Liver (tissue), 9 donors: ENCODE results near the gene STRA6. TPM values are rescaled to one million over a fixed set of nuclear protein-coding genes. Genes with fewer than 3 reads are reported as not detected.

Experiments
- DNase-seq: peaks from one replicate; pipeline ENCODE4 v3.0.0-alpha.2; 2017; ENCODE audit warnings: low spot score
- H3K27ac ChIP-seq, 2 donors: one replicate each; pipeline ENCODE4 v1.7.0; 2013; ENCODE audit warnings: inconsistent platforms in 2 of 2, low read length in 2 of 2, control low read depth in 1 of 2, low read depth in 1 of 2, mild to moderate bottlenecking in 1 of 2
- H3K27me3 ChIP-seq, 4 donors: one replicate each; pipeline versions ENCODE4 v1.6.1 to v1.7.0; 2013; ENCODE audit warnings: low read length in 3 of 4, inconsistent platforms in 1 of 4, mild to moderate bottlenecking in 1 of 4, moderate library complexity in 1 of 4; ENCODE audit not compliant: control insufficient read depth in 4 of 4, insufficient read depth in 4 of 4
- H3K36me3 ChIP-seq, 4 donors: one replicate each; pipeline versions ENCODE4 v1.6.1 to v1.7.0; 2013; ENCODE audit warnings: low read length in 3 of 4, mild to moderate bottlenecking in 3 of 4, low read depth in 1 of 4, moderate library complexity in 1 of 4; ENCODE audit not compliant: control insufficient read depth in 4 of 4, insufficient read depth in 3 of 4
- H3K4me1 ChIP-seq, 4 donors: one replicate each; pipeline versions ENCODE4 v1.6.1 to v1.7.0; 2013; ENCODE audit warnings: low read length in 3 of 4, mild to moderate bottlenecking in 3 of 4, moderate library complexity in 1 of 4; ENCODE audit not compliant: control insufficient read depth in 4 of 4, insufficient read depth in 4 of 4
- H3K4me3 ChIP-seq, 3 donors: one replicate each; pipeline versions ENCODE4 v1.6.1 to v1.7.0; 2013; ENCODE audit warnings: low read length in 3 of 3, control low read depth in 1 of 3, low read depth in 1 of 3, mild to moderate bottlenecking in 1 of 3
- H3K9ac ChIP-seq, 2 donors: one replicate each; pipeline ENCODE4 v1.7.0; 2013; ENCODE audit warnings: low read length in 2 of 2, mild to moderate bottlenecking in 2 of 2, moderate library complexity in 2 of 2, control low read depth in 1 of 2, low read depth in 1 of 2
- H3K9me3 ChIP-seq, 4 donors: one replicate each; pipeline versions ENCODE4 v1.6.1 to v1.7.0; 2013; ENCODE audit warnings: low read length in 3 of 4; ENCODE audit not compliant: control insufficient read depth in 4 of 4
- FOXA2 ChIP-seq: IDR thresholded peaks from 2 replicates; pipeline ENCODE4 v1.6.1; 2016; ENCODE audit warnings: antibody characterized with exemption
- GABPA ChIP-seq, 2 donors: IDR thresholded peaks in 1 of 2; conservative IDR thresholded peaks in 1 of 2; 2 replicates each; pipeline ENCODE4 v1.6.1; 2016; ENCODE audit warnings: antibody characterized with exemption in 2 of 2, mild to moderate bottlenecking in 1 of 2, moderate library complexity in 1 of 2
- HNF4G ChIP-seq: IDR thresholded peaks from 2 replicates; pipeline ENCODE4 v1.6.1; 2016; ENCODE audit warnings: antibody characterized with exemption
- JUND ChIP-seq, 2 donors: IDR thresholded peaks; 2 replicates each; pipeline ENCODE4 v1.6.1; 2016; ENCODE audit warnings: antibody characterized with exemption in 2 of 2
- NR2F2 ChIP-seq: IDR thresholded peaks from 2 replicates; pipeline ENCODE4 v1.6.1; 2016; ENCODE audit warnings: antibody characterized with exemption
- RAD21 ChIP-seq, 2 donors: IDR thresholded peaks; 2 replicates each; pipeline ENCODE4 v1.6.1; 2016; ENCODE audit warnings: antibody characterized with exemption in 2 of 2, mild to moderate bottlenecking in 2 of 2
- RXRA ChIP-seq, 2 donors: IDR thresholded peaks; 2 replicates each; pipeline ENCODE4 v1.6.1; 2017 to 2018; ENCODE audit warnings: antibody characterized with exemption in 2 of 2, mild to moderate bottlenecking in 1 of 2
- SP1 ChIP-seq: IDR thresholded peaks from 2 replicates; pipeline ENCODE4 v1.6.1; 2018; ENCODE audit warnings: antibody characterized with exemption, mild to moderate bottlenecking
- TAF1 ChIP-seq: conservative IDR thresholded peaks from 2 replicates; pipeline ENCODE4 v1.6.1; 2016; ENCODE audit warnings: antibody characterized with exemption, mild to moderate bottlenecking
- YY1 ChIP-seq: IDR thresholded peaks from 2 replicates; pipeline ENCODE4 v1.6.1; 2016; ENCODE audit warnings: antibody characterized with exemption, mild to moderate bottlenecking
- WGBS: extraction: QIAGEN DNeasy Blood & Tissue Kit; methylation state at CpG from one replicate; pipeline ENCODE4 v1.1.7; 2013; 5-methylcytosine and 5-hydroxymethylcytosine counted together
- polyA plus RNA-seq, 2 donors: library from polyadenylated mRNA; stranded (reverse) in 1 of 2; unstranded in 1 of 2; fragments of 200-250 nt in 1 of 2; fragments of >200 nt in 1 of 2; fragmentation: Nextera tagmentation in 1 of 2; extraction: Ambion mirVana in 1 of 2; gene quantifications; one replicate each; pipeline versions ENCODE4 v1.2.1 to v1.2.3, GENCODE V29; 2013 to 2015
- total RNA-seq, 2 donors: library from RNA; depleted of rRNA; stranded (reverse); fragments of >200 nt; gene quantifications; one replicate each; pipeline ENCODE4 v1.2.3, GENCODE V29; 2014
- TF ChIP-seq, protein P1 (sequence below): IDR thresholded peaks from 2 replicates; pipeline ENCODE4 v1.6.1; 2016; ENCODE audit warnings: antibody characterized with exemption, mild to moderate bottlenecking
- TF ChIP-seq, protein P2 (sequence below): fragments of 150-350 bp; IDR thresholded peaks from 2 replicates; pipeline ENCODE4 v1.5.1; 2017; ENCODE audit warnings: improper control_type of control experiment, low read depth, low read length; ENCODE audit not compliant: missing input control
- donor health status: healthy.
- donor health status: healthy.
- donor health status: healthy.
- donor health status: healthy.
- donor health status: healthy.

STRA6 gene
- total and polyA plus RNA-seq, 4 donors: 3.1 TPM; not detected in 3

DNA sequence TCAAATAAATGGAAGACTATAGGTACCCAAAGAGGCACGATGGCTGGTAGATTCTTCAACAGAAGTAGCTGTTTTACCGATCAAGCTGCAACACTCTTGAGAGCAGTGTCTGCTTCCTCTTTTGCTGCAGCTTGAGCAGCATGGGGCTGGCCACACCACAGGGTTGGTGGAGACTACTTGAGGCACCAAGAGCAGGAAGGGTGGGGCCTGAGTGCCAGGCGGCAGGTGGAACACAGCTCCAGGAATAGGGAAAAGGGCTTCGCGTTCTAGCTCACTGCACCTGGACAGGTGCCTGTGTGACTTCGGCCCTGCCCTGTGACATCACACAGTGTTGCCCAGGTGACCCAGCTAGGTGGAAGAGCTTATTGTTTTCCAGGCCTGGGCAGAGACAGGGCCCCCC lies 33.4 kb upstream of the STRA6 start, which contains the start of gene CCDC33:
Gene CCDC33, plus strand, starts transcription at position 365 of the 400 bp plus-strand sequence. CDS start 394 bp downstream, outside the sequence.
- Histone ChIP-seq H3K27me3 (no peaks in the 10 kb centered on the region), H3K4me3 (no peak within 1 kb of the TSS), H3K9ac (no peak within 1 kb of the TSS), H3K9me3 (no peaks in the 10 kb centered on the region), H3K4me1 (peaks cover 0 to 8% (median 3%) of the 10 kb centered on the region in 4 donors), H3K36me3 (no peaks in the 10 kb centered on the region), H3K27ac (no peak within 1 kb of the TSS)
- TF ChIP-seq HNF4G: no peak
- TF ChIP-seq, protein P1, sequence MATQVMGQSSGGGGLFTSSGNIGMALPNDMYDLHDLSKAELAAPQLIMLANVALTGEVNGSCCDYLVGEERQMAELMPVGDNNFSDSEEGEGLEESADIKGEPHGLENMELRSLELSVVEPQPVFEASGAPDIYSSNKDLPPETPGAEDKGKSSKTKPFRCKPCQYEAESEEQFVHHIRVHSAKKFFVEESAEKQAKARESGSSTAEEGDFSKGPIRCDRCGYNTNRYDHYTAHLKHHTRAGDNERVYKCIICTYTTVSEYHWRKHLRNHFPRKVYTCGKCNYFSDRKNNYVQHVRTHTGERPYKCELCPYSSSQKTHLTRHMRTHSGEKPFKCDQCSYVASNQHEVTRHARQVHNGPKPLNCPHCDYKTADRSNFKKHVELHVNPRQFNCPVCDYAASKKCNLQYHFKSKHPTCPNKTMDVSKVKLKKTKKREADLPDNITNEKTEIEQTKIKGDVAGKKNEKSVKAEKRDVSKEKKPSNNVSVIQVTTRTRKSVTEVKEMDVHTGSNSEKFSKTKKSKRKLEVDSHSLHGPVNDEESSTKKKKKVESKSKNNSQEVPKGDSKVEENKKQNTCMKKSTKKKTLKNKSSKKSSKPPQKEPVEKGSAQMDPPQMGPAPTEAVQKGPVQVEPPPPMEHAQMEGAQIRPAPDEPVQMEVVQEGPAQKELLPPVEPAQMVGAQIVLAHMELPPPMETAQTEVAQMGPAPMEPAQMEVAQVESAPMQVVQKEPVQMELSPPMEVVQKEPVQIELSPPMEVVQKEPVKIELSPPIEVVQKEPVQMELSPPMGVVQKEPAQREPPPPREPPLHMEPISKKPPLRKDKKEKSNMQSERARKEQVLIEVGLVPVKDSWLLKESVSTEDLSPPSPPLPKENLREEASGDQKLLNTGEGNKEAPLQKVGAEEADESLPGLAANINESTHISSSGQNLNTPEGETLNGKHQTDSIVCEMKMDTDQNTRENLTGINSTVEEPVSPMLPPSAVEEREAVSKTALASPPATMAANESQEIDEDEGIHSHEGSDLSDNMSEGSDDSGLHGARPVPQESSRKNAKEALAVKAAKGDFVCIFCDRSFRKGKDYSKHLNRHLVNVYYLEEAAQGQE: no peak
- TF ChIP-seq SP1: no peak
- no peak for TF ChIP-seq RXRA (IDR thresholded peaks at IDR 0.05)
- no peak for TF ChIP-seq YY1
- no peak for TF ChIP-seq NR2F2
- no peak for TF ChIP-seq JUND (IDR thresholded peaks at IDR 0.05)
- TF ChIP-seq, protein P2, sequence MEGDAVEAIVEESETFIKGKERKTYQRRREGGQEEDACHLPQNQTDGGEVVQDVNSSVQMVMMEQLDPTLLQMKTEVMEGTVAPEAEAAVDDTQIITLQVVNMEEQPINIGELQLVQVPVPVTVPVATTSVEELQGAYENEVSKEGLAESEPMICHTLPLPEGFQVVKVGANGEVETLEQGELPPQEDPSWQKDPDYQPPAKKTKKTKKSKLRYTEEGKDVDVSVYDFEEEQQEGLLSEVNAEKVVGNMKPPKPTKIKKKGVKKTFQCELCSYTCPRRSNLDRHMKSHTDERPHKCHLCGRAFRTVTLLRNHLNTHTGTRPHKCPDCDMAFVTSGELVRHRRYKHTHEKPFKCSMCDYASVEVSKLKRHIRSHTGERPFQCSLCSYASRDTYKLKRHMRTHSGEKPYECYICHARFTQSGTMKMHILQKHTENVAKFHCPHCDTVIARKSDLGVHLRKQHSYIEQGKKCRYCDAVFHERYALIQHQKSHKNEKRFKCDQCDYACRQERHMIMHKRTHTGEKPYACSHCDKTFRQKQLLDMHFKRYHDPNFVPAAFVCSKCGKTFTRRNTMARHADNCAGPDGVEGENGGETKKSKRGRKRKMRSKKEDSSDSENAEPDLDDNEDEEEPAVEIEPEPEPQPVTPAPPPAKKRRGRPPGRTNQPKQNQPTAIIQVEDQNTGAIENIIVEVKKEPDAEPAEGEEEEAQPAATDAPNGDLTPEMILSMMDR: no peak
- no peak for TF ChIP-seq GABPA (IDR thresholded peaks at IDR 0.05 in 1 of 2, conservative IDR thresholded peaks at IDR 0.05 in 1 of 2)
- DNase-seq: no peak
- 70% methylated on average over 6 of the region's 6 CpGs for WGBS

DNA sequence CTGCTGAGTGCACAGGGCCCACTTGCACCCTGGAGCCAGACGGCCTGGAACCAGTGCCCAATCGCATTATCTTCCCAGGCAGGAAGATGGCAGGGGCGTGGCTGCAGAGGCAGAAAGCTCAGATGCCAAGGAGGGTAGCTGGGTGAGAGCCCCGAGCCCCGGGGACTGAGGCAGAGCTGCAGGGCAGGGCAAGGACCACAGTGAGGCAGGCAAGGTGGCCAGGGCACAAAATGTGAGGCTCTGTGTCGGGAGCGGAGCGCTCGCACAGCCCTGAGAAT lies 31.9 kb upstream of the STRA6 start:
- DNase-seq: no peak
- no peak overlapping the region for H3K27ac ChIP-seq
- H3K4me3 ChIP-seq: no peak overlapping the region
- 83% methylated on average over 9 of the region's 9 CpGs for WGBS
- peaks cover 0 to under 1% (median 0%) of the 10 kb centered on the region in 4 donors for H3K4me1 ChIP-seq
- H3K27me3 ChIP-seq: no peaks in the 10 kb centered on the region
- TF ChIP-seq RAD21 (IDR thresholded peaks at IDR 0.05) (no peak), JUND (IDR thresholded peaks at IDR 0.05) (no peak), TAF1 (no peak), HNF4G (no peak), FOXA2 (no peak), SP1 (no peak)
- TF ChIP-seq, protein P1: no peak
- no peaks in the 10 kb centered on the region for H3K36me3 ChIP-seq
- H3K9ac ChIP-seq: no peak overlapping the region
- H3K9me3 ChIP-seq: no peaks in the 10 kb centered on the region
